ENCODE measurements around the gene DSCAM.

DSCAM gene

GRCh38 chr21:40795313-40795712, 51.6 kb downstream of the DSCAM start:
- TF ChIP-seq USF1 (IDR thresholded peaks at IDR 0.05) (no peak), TEAD4 (IDR thresholded peaks at IDR 0.05) (no peak), RAD21 (IDR thresholded peaks at IDR 0.05; ENCODE audit: low read depth) (no peak), REST (IDR thresholded peaks at IDR 0.05; ENCODE audit: low read depth) (no peak), ZBTB7A (IDR thresholded peaks at IDR 0.05; ENCODE audit: low read depth) (no peak), EP300 (IDR thresholded peaks at IDR 0.05; ENCODE audit: borderline replicate concordance) (no peak), MAX (IDR thresholded peaks at IDR 0.05) (no peak), NFIC (IDR thresholded peaks at IDR 0.05) (no peak), CEBPB (IDR thresholded peaks at IDR 0.05) (no peak), TCF12 (IDR thresholded peaks at IDR 0.05; ENCODE audit: low read depth) (no peak), YY1 (IDR thresholded peaks at IDR 0.05; ENCODE audit: low read depth) (no peak), EGR1 (IDR thresholded peaks at IDR 0.05) (no peak), FOXM1 (IDR thresholded peaks at IDR 0.05; ENCODE audit: borderline replicate concordance, low read depth) (no peak), CREB1 (IDR thresholded peaks at IDR 0.05; ENCODE audit: low read depth) (no peak), TAF1 (IDR thresholded peaks at IDR 0.05; ENCODE audit: low read depth) (no peak)

GRCh38 chr21:40792691-40793456, 54.1 kb downstream of the DSCAM start:
- TF ChIP-seq RAD21 (IDR thresholded peaks at IDR 0.05; ENCODE audit: low read depth) = no peak
- TF ChIP-seq NFIC (IDR thresholded peaks at IDR 0.05) = no peak
- no peak for TF ChIP-seq TAF1 (IDR thresholded peaks at IDR 0.05; ENCODE audit: low read depth)

GRCh38 chr21:40788635-40789034, 58.3 kb downstream of the DSCAM start:
- TF ChIP-seq YY1 (IDR thresholded peaks at IDR 0.05; ENCODE audit: low read depth) = no peak
- no peak for TF ChIP-seq ZBTB7A (IDR thresholded peaks at IDR 0.05; ENCODE audit: low read depth)
- TF ChIP-seq NFIC (IDR thresholded peaks at IDR 0.05) = no peak
- no peak for TF ChIP-seq REST (IDR thresholded peaks at IDR 0.05; ENCODE audit: low read depth)
- no peak for TF ChIP-seq MAX (IDR thresholded peaks at IDR 0.05)

- no peak for TF ChIP-seq YY1 (IDR thresholded peaks at IDR 0.05; ENCODE audit: low read depth)
- TF ChIP-seq REST (IDR thresholded peaks at IDR 0.05; ENCODE audit: low read depth) = no peak
- no peak for TF ChIP-seq NFIC (IDR thresholded peaks at IDR 0.05)
- TF ChIP-seq TCF12 (IDR thresholded peaks at IDR 0.05; ENCODE audit: low read depth) = no peak
- no peak for TF ChIP-seq ZBTB7A (IDR thresholded peaks at IDR 0.05; ENCODE audit: low read depth)
- no peak for TF ChIP-seq EGR1 (IDR thresholded peaks at IDR 0.05)
- no peak for TF ChIP-seq TEAD4 (IDR thresholded peaks at IDR 0.05)
- TF ChIP-seq MAX (IDR thresholded peaks at IDR 0.05) = no peak
- TF ChIP-seq EP300 (IDR thresholded peaks at IDR 0.05; ENCODE audit: borderline replicate concordance) = no peak
- TF ChIP-seq FOXM1 (IDR thresholded peaks at IDR 0.05; ENCODE audit: borderline replicate concordance, low read depth) = no peak
- TF ChIP-seq TAF1 (IDR thresholded peaks at IDR 0.05; ENCODE audit: low read depth) = no peak
- no peak for TF ChIP-seq CREB1 (IDR thresholded peaks at IDR 0.05; ENCODE audit: low read depth)
- no peak for TF ChIP-seq USF1 (IDR thresholded peaks at IDR 0.05)
- TF ChIP-seq CEBPB (IDR thresholded peaks at IDR 0.05) = no peak
These were observed 63.6 kb downstream of the DSCAM start for GRCh38 chr21:40783404-40783803.

Data from Ishikawa (cell line).